ENCODE results near the gene CCDC80. TPM values are rescaled to one million over a fixed set of nuclear protein-coding genes. Genes with fewer than 3 reads are reported as not detected.

Gene CCDC80
- total and polyA plus RNA-seq, 9 of the 15 experiments (the other 6 are each of a cell fraction or from before 2014, with no cell fraction given), result 0.17 to 2.0 (median 1.1) TPM

- TF ChIP-seq JUN (IDR thresholded peaks at IDR 0.05; ENCODE audit: borderline replicate concordance, low read depth, low read length), result peak; percentile 35; the same call in 1 of the 2 replicates
- TF ChIP-seq JUN (CRISPR knock-in tag; IDR thresholded peaks at IDR 0.05; ENCODE audit: borderline replicate concordance), result no peak
- 0 out of 2 replicates have a peak, but pooled peaks have one; percentile 44 for TF ChIP-seq ZNF766 (CRISPR knock-in tag; conservative IDR thresholded peaks at IDR 0.05)
- peak; percentile 87 for TF ChIP-seq CEBPB (tag; IDR thresholded peaks at IDR 0.05)
- no peak for TF ChIP-seq NR2C2 (CRISPR knock-in tag; IDR thresholded peaks at IDR 0.05)
- peak; percentile 16; the same call in 1 of the 2 replicates for TF ChIP-seq NR2C2 (tag; IDR thresholded peaks at IDR 0.05)
- peak; percentile 77; the same call in 1 of the 2 replicates for TF ChIP-seq PHF8 (IDR thresholded peaks at IDR 0.05; ENCODE audit: borderline replicate concordance, low read length)
- peak; percentile 91; the same call in 1 of the 2 replicates for TF ChIP-seq CLOCK (CRISPR knock-in tag; IDR thresholded peaks at IDR 0.05; ENCODE audit: borderline replicate concordance)
- peak in 1 of 3 experiments; percentile 81; a peak in 2 of 6 replicates for TF ChIP-seq ZBTB11 (CRISPR knock-in tag; IDR thresholded peaks at IDR 0.05)
- no peak for TF ChIP-seq E2F5 (CRISPR knock-in tag; IDR thresholded peaks at IDR 0.05)
- 0 out of 2 replicates have a peak, but pooled peaks have one; percentile 20 for TF ChIP-seq SMARCE1 (IDR thresholded peaks at IDR 0.05)
- TF ChIP-seq, protein P1, sequence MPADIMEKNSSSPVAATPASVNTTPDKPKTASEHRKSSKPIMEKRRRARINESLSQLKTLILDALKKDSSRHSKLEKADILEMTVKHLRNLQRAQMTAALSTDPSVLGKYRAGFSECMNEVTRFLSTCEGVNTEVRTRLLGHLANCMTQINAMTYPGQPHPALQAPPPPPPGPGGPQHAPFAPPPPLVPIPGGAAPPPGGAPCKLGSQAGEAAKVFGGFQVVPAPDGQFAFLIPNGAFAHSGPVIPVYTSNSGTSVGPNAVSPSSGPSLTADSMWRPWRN (IDR thresholded peaks at IDR 0.05; ENCODE audit: low read depth), result no peak
- TF ChIP-seq JUND (IDR thresholded peaks at IDR 0.05; ENCODE audit: borderline replicate concordance, low read depth, low read length), result peak; percentile 22; the same call in 1 of the 2 replicates
- peak; percentile 25; the same call in 1 of the 3 replicates for TF ChIP-seq JUND (tag; IDR thresholded peaks at IDR 0.05; ENCODE audit: borderline replicate concordance, low read depth, low read length)
- no peak for TF ChIP-seq HNRNPH1 (optimal IDR thresholded peaks at IDR 0.05; ENCODE audit: low read depth, low read length)
- peak; percentile 73 for TF ChIP-seq RBBP5 (IDR thresholded peaks at IDR 0.05; ENCODE audit: borderline replicate concordance, insufficient read depth, low read length, poor library complexity, severe bottlenecking)
Observed at GRCh38 chr3:112561734-112562529, 79.0 kb downstream of the CCDC80 start, which contains the start of the genes ATG3 and SLC35A5 (continued).

All from K562 (cell line).